GM21786 (cell line): ENCODE data around the gene TP63.

ENCODE experiments used
- ATAC-seq: cut with Tn5 transposase; IDR thresholded peaks from one replicate; pipeline ENCODE4 v1.9.1; 2021; ENCODE audit not compliant: unreplicated experiment

The TP63 gene

DNA sequence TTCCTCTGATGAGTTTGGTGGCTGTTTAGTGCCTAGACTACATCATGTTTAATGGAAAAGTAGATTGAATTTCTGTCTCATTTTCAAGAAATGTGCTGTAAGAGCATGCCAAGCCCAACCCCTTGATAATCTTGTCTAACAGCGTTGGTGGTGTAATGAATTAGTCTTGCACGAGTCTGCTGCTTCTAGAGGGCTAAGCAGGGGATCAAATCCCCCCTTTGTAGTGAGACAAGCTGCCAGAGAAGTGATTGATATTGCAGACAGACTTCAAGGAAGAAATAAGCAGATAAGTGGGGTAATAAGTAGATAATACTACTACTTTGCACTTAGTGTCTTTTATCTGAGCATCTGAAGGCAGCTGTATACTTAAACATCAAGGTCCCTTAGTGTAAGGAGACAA, 141.4 kb downstream of the TP63 start:
- ATAC-seq, result no peak

GRCh38 chr3:189773056-189773455, 141.9 kb downstream of the TP63 start:
- no peak for ATAC-seq

GRCh38 chr3:189776149-189776824, 145.1 kb downstream of the TP63 start:
- ATAC-seq, result no peak

DNA sequence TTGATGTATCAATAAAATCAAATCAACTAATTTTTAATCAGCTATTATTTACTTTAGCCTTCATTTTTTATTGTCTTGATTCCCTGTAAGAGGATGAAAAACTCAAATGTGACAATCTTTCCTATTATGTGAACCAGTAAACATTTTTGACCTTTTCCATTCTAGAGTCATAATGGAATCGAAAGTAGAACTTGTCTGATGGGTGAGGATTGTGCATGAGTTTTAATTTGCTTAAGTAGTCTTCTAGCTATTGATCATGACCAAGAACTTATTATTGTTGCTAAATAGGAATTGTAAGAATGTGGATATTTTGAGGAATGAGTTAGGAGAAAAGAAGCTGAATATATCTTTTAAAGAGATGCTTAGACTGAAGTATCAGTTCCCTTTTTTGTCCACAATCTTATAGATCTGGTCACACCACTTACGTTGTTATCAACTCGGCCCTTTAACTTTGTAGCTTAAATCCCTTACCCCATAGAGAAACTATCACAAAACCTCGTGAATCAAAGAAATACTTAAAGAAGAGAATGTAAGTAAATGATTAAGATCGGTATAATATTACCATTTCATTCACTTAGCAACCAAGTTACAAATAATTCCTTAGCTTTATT, 147.3 kb downstream of the TP63 start:
- no peak for ATAC-seq

DNA sequence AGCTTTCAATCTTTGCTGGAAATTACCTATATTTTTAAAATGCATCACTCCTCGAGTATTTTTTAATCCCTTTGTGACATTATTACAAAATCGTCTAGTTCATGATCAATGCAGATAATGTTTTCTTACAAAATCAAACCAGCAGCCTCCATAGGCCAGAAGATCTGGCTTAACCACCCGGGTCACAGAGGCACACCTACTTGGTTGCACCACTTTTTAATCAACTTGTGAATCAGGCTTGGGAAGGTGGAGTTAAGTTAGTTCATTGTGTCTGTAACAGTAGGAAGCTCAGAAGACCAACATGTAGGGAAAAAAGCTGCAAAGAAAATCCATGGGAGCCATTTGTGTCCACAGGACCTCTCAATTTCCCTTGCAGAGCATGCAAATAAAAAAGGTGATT, 148.0 kb downstream of the TP63 start:
- ATAC-seq, result no peak

- no peak for ATAC-seq
These were observed 149.5 kb downstream of the TP63 start for GRCh38 chr3:189780546-189781270.

DNA sequence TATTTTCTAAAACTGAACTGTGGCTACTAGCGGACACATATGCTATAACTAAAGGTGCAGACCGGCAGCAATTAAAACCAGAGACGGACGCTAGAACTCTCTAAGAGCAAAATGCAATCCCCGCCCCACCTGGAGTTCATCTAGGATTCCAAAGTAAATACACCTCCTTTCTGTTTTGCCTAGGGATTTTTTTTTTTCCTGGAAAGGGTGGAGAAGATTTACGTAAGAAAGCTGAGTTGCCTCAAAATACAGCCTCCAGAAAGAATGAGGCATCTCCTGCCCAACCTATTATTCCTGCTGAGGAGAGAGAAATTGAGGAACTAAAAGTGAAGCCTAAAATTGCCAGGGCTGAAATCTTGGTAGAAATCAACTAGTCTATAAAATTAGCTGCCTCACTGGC, 150.2 kb downstream of the TP63 start:
- ATAC-seq, result no peak

DNA sequence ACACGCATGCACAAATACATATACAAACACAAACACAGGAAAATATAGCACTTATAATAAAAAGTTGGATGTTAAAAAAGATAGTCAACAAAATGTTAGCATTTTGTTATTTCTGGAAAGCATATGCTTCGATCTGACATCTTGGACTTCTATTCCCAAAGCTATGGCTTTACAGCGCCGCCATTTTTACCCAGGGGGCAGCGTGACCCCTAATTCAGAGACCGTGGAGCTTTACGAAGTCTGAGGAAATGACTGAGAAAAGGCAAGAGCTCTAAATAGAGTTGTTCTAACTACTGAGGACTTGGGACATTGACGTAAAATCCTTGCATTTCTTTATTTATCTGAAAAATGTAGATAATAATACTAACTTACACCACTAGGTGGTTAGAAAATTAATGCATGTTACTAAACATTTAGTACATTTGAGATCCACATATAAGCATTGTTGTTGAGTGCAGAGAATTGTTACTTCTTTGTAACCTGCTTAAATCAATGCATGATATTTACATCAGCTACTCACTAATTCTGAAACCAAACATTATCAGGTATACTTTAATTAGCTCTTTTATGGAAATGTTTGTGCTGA, 155.4 kb downstream of the TP63 start:
- no peak for ATAC-seq

DNA sequence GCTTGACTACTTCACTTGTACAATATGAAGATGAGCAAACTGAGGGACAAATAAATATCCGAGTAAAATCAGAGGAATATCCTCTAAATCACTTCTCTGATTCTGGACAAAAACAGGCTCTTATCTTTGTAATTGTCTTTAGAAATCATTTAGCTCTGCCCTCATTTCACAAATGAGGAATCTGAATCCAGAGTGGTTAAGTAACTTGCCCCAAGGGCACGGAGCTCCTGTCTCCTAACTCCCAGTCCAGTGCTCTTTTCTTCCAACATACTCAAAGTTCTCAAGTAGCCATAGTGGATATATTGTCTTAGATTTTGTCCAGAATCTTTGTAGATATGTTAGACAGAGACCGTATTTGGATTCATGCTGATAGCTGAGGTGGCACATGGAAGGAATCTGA, 156.0 kb downstream of the TP63 start:
- ATAC-seq, result no peak

- ATAC-seq, result no peak
These were observed 156.4 kb downstream of the TP63 start for GRCh38 chr3:189787632-189788031.

DNA sequence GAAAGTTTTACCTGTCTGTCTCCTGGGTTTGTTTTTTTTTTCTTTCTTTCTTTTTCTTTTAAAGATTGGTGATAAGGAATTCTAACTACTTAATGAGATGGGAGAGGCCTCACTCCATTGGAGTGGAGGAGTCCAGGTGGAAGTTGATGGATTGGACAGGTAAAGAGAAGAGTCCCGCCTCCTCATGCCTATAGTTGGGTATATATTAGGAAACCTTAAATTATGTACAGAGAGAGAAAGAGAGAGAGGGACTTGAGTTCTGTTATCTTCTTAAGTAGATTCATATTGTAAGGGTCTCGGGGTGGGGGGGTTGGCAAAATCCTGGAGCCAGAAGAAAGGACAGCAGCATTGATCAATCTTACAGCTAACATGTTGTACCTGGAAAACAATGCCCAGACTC, 158.2 kb downstream of the TP63 start:
- ATAC-seq, result no peak

DNA sequence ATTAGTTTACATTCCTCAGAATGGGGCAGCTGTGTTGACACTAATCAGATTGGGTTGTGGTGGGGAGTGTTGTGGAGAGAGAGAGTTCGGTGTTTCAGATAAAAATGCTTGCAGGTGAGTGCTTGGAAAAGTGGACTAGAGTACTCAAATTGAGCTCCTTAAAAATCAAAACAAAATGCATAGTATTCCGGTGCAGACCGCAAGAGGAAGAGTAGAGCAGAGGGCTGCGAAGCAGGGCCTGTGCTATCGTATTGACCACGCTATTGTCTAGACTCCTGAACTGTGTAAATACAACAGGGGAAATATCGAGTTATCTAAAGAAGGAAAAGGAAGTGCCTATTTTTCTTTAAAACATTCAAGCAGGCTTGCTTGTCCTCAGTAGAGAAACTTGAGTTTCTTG, 159.5 kb downstream of the TP63 start:
- no peak for ATAC-seq

DNA sequence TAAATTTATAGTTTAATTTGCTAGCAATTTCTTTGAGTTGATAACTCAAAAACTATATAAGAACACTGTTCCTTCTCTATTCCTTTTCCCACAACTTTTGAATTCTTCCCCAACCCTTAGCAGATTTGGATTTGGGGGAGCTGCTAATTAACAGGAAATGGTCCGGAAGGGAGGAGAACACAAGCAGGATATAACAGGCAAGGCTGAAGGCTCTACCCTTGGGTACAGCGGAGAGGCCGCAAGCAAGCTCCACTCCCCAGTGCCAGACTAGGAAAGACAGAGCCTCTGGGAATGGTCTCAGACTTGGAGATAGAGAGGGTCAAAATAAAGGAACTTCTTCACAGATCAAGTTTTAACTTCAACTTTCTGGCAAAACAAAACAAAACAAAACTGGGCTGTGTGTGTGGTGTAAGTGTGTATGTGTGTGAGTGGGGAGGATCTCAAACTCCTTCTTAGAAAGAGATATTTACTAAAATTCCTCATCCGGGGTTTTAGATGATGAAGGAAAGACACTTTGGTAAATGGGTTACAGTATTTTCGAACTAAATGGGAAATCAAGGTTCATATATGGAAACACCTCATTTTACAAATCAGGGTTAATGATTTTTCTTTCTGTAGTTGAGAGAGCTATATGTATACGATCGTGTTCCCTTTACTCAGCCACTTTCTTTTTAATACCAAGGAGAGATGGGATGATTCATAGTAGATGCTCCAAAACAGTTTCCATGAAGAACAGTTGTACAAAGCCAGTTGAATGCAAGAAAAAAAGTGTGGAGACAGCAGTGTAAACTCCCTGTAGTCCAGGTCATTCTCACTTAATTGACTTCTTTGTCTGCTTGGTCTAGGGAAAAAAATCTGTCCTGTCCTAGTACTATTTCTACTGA, 161.1 kb downstream of the TP63 start:
- ATAC-seq, result no peak

GRCh38 chr3:189794518-189794917, 163.3 kb downstream of the TP63 start:
- no peak for ATAC-seq

- no peak for ATAC-seq
These were observed 166.0 kb downstream of the TP63 start for GRCh38 chr3:189797103-189797750.

GRCh38 chr3:189799366-189799765, 168.2 kb downstream of the TP63 start:
- no peak for ATAC-seq

DNA sequence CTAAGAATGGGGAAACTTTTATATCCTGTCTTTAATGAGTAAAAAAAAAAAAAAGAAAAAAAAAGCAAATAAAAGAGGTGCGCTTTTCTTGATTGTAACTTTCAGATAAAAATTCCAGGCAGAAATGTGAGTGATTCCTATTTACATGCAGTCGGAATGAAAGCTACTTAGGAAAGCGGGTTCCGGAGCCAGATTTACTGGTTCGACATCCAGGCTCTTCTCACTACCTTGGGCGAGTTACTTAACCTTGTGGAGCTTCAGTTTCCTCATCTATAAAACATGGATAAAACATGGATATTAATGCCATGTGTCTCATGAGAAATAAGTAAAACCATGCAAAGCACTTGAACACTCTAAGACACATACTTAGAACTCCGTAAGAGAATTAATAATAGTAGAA, 169.2 kb downstream of the TP63 start:
- no peak for ATAC-seq

DNA sequence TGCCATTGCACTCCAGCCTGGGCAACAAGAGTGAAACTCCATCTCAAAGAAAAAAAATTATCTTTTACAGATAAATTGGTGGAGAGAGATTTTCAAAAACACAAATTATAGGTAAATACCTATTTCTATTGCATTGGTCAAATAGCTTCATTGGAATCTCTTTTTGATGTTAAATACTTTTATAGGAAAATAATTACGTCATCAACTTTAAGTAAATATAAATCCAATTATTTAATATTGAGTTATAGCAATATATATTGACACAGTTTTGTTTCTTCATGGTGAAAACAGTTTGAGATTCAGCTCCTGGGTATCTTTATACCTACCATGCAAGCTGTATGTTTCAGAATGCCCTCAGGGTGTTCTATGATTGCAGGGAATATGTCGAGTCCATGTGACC, 172.1 kb downstream of the TP63 start:
- no peak for ATAC-seq

GRCh38 chr3:189805375-189806067, 174.3 kb downstream of the TP63 start:
- ATAC-seq, result no peak
